Liver (tissue), 9 donors: ENCODE data around the gene LRRC71. TPM values are rescaled to one million over a fixed set of nuclear protein-coding genes. Genes with fewer than 3 reads are reported as not detected.

Experiments
- DNase-seq: peaks from one replicate; pipeline ENCODE4 v3.0.0-alpha.2; 2017; ENCODE audit warnings: low spot score
- H3K27ac ChIP-seq, 2 donors: one replicate each; pipeline ENCODE4 v1.7.0; 2013; ENCODE audit warnings: inconsistent platforms in 2 of 2, low read length in 2 of 2, control low read depth in 1 of 2, low read depth in 1 of 2, mild to moderate bottlenecking in 1 of 2
- H3K27me3 ChIP-seq, 4 donors: one replicate each; pipeline versions ENCODE4 v1.6.1 to v1.7.0; 2013; ENCODE audit warnings: low read length in 3 of 4, inconsistent platforms in 1 of 4, mild to moderate bottlenecking in 1 of 4, moderate library complexity in 1 of 4; ENCODE audit not compliant: control insufficient read depth in 4 of 4, insufficient read depth in 4 of 4
- H3K36me3 ChIP-seq, 4 donors: one replicate each; pipeline versions ENCODE4 v1.6.1 to v1.7.0; 2013; ENCODE audit warnings: low read length in 3 of 4, mild to moderate bottlenecking in 3 of 4, low read depth in 1 of 4, moderate library complexity in 1 of 4; ENCODE audit not compliant: control insufficient read depth in 4 of 4, insufficient read depth in 3 of 4
- H3K4me1 ChIP-seq, 4 donors: one replicate each; pipeline versions ENCODE4 v1.6.1 to v1.7.0; 2013; ENCODE audit warnings: low read length in 3 of 4, mild to moderate bottlenecking in 3 of 4, moderate library complexity in 1 of 4; ENCODE audit not compliant: control insufficient read depth in 4 of 4, insufficient read depth in 4 of 4
- H3K4me3 ChIP-seq, 3 donors: one replicate each; pipeline versions ENCODE4 v1.6.1 to v1.7.0; 2013; ENCODE audit warnings: low read length in 3 of 3, control low read depth in 1 of 3, low read depth in 1 of 3, mild to moderate bottlenecking in 1 of 3
- H3K9ac ChIP-seq, 2 donors: one replicate each; pipeline ENCODE4 v1.7.0; 2013; ENCODE audit warnings: low read length in 2 of 2, mild to moderate bottlenecking in 2 of 2, moderate library complexity in 2 of 2, control low read depth in 1 of 2, low read depth in 1 of 2
- H3K9me3 ChIP-seq, 4 donors: one replicate each; pipeline versions ENCODE4 v1.6.1 to v1.7.0; 2013; ENCODE audit warnings: low read length in 3 of 4; ENCODE audit not compliant: control insufficient read depth in 4 of 4
- ATF3 ChIP-seq: IDR thresholded peaks from 2 replicates; pipeline ENCODE4 v1.6.1; 2016; ENCODE audit warnings: antibody characterized with exemption
- CTCF ChIP-seq: fragments of 150-350 bp; IDR thresholded peaks from 2 replicates; pipeline ENCODE4 v1.5.1; 2017; ENCODE audit warnings: improper control_type of control experiment, low read depth, low read length; ENCODE audit not compliant: missing input control
- EGR1 ChIP-seq, 2 donors: IDR thresholded peaks; 2 replicates each; pipeline ENCODE4 v1.6.1; 2016 to 2018; ENCODE audit warnings: antibody characterized with exemption in 2 of 2, low read depth in 2 of 2
- FOXA1 ChIP-seq: IDR thresholded peaks from 2 replicates; pipeline ENCODE4 v1.6.1; 2016; ENCODE audit warnings: antibody characterized with exemption
- FOXA2 ChIP-seq: IDR thresholded peaks from 2 replicates; pipeline ENCODE4 v1.6.1; 2016; ENCODE audit warnings: antibody characterized with exemption
- GABPA ChIP-seq, 2 donors: IDR thresholded peaks in 1 of 2; conservative IDR thresholded peaks in 1 of 2; 2 replicates each; pipeline ENCODE4 v1.6.1; 2016; ENCODE audit warnings: antibody characterized with exemption in 2 of 2, mild to moderate bottlenecking in 1 of 2, moderate library complexity in 1 of 2
- HNF4A ChIP-seq, 2 donors: conservative IDR thresholded peaks; 2 replicates each; pipeline ENCODE4 v1.6.1; 2016; ENCODE audit warnings: antibody characterized with exemption in 2 of 2, mild to moderate bottlenecking in 2 of 2
- HNF4G ChIP-seq: IDR thresholded peaks from 2 replicates; pipeline ENCODE4 v1.6.1; 2016; ENCODE audit warnings: antibody characterized with exemption
- JUND ChIP-seq, 2 donors: IDR thresholded peaks; 2 replicates each; pipeline ENCODE4 v1.6.1; 2016; ENCODE audit warnings: antibody characterized with exemption in 2 of 2
- MAX ChIP-seq: IDR thresholded peaks from 2 replicates; pipeline ENCODE4 v1.6.1; 2016; ENCODE audit warnings: antibody characterized with exemption
- NR2F2 ChIP-seq: IDR thresholded peaks from 2 replicates; pipeline ENCODE4 v1.6.1; 2016; ENCODE audit warnings: antibody characterized with exemption
- RAD21 ChIP-seq, 2 donors: IDR thresholded peaks; 2 replicates each; pipeline ENCODE4 v1.6.1; 2016; ENCODE audit warnings: antibody characterized with exemption in 2 of 2, mild to moderate bottlenecking in 2 of 2
- REST ChIP-seq: IDR thresholded peaks from 2 replicates; pipeline ENCODE4 v1.6.1; 2016; ENCODE audit warnings: antibody characterized with exemption, mild to moderate bottlenecking
- RXRA ChIP-seq, 2 donors: IDR thresholded peaks; 2 replicates each; pipeline ENCODE4 v1.6.1; 2017 to 2018; ENCODE audit warnings: antibody characterized with exemption in 2 of 2, mild to moderate bottlenecking in 1 of 2
- TAF1 ChIP-seq: conservative IDR thresholded peaks from 2 replicates; pipeline ENCODE4 v1.6.1; 2016; ENCODE audit warnings: antibody characterized with exemption, mild to moderate bottlenecking
- YY1 ChIP-seq: IDR thresholded peaks from 2 replicates; pipeline ENCODE4 v1.6.1; 2016; ENCODE audit warnings: antibody characterized with exemption, mild to moderate bottlenecking
- WGBS: extraction: QIAGEN DNeasy Blood & Tissue Kit; methylation state at CpG from one replicate; pipeline ENCODE4 v1.1.7; 2013; 5-methylcytosine and 5-hydroxymethylcytosine counted together
- polyA plus RNA-seq, 2 donors: library from polyadenylated mRNA; stranded (reverse) in 1 of 2; unstranded in 1 of 2; fragments of 200-250 nt in 1 of 2; fragments of >200 nt in 1 of 2; fragmentation: Nextera tagmentation in 1 of 2; extraction: Ambion mirVana in 1 of 2; gene quantifications; one replicate each; pipeline versions ENCODE4 v1.2.1 to v1.2.3, GENCODE V29; 2013 to 2015
- total RNA-seq, 2 donors: library from RNA; depleted of rRNA; stranded (reverse); fragments of >200 nt; gene quantifications; one replicate each; pipeline ENCODE4 v1.2.3, GENCODE V29; 2014
- TF ChIP-seq, protein P1 (sequence below): IDR thresholded peaks from 2 replicates; pipeline ENCODE4 v1.6.1; 2016; ENCODE audit warnings: antibody characterized with exemption
- donor health status: healthy.
- donor health status: healthy.
- donor health status: healthy.
- donor health status: healthy.
- donor health status: healthy.

The LRRC71 gene
- total and polyA plus RNA-seq, 4 donors: 0.10 TPM; not detected in 3

- TF ChIP-seq RAD21 (IDR thresholded peaks at IDR 0.05) (no peak), FOXA2 (no peak), TAF1 (no peak), MAX (no peak), ATF3 (no peak), JUND (IDR thresholded peaks at IDR 0.05) (no peak), FOXA1 (no peak), YY1 (no peak), REST (no peak), HNF4A (conservative IDR thresholded peaks at IDR 0.05) (no peak), HNF4G (no peak), CTCF (no peak), GABPA (IDR thresholded peaks at IDR 0.05 in 1 of 2, conservative IDR thresholded peaks at IDR 0.05 in 1 of 2) (no peak), RXRA (IDR thresholded peaks at IDR 0.05) (no peak), EGR1 (IDR thresholded peaks at IDR 0.05; ENCODE audit: low read depth in 2 of 2) (no peak)
- TF ChIP-seq, protein P1, sequence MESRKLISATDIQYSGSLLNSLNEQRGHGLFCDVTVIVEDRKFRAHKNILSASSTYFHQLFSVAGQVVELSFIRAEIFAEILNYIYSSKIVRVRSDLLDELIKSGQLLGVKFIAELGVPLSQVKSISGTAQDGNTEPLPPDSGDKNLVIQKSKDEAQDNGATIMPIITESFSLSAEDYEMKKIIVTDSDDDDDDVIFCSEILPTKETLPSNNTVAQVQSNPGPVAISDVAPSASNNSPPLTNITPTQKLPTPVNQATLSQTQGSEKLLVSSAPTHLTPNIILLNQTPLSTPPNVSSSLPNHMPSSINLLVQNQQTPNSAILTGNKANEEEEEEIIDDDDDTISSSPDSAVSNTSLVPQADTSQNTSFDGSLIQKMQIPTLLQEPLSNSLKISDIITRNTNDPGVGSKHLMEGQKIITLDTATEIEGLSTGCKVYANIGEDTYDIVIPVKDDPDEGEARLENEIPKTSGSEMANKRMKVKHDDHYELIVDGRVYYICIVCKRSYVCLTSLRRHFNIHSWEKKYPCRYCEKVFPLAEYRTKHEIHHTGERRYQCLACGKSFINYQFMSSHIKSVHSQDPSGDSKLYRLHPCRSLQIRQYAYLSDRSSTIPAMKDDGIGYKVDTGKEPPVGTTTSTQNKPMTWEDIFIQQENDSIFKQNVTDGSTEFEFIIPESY: no peak
- DNase-seq: no peak
- 97% methylated on average over 10 of the region's 10 CpGs for WGBS
Measured at GRCh38 chr1:156941675-156942074, 21.2 kb downstream of the LRRC71 start.

GRCh38 chr1:156942176-156942575, 21.7 kb downstream of the LRRC71 start:
- H3K9me3 ChIP-seq: no peaks in the 10 kb centered on the region
- 65% methylated on average over 3 of the region's 3 CpGs for WGBS
- no peak for DNase-seq
- no peak overlapping the region for H3K9ac ChIP-seq
- H3K27me3 ChIP-seq: no peaks in the 10 kb centered on the region
- H3K4me1 ChIP-seq: no peaks in the 10 kb centered on the region
- no peak overlapping the region for H3K27ac ChIP-seq
- TF ChIP-seq HNF4A (conservative IDR thresholded peaks at IDR 0.05): no peak
- TF ChIP-seq RXRA (IDR thresholded peaks at IDR 0.05): no peak
- no peak for TF ChIP-seq REST
- no peak for TF ChIP-seq YY1
- TF ChIP-seq, protein P1: no peak
- no peak for TF ChIP-seq HNF4G
- no peak for TF ChIP-seq JUND (IDR thresholded peaks at IDR 0.05)
- TF ChIP-seq ATF3: no peak
- no peak for TF ChIP-seq RAD21 (IDR thresholded peaks at IDR 0.05)
- TF ChIP-seq NR2F2: no peak
- no peak for TF ChIP-seq MAX
- no peak overlapping the region for H3K4me3 ChIP-seq
- H3K36me3 ChIP-seq: peaks cover 24 to 94% (median 59%) of the 10 kb centered on the region in 4 donors

More at GRCh38 chr1:156941675-156942074, 21.2 kb downstream of the LRRC71 start:
- Histone ChIP-seq H3K27me3 (no peaks in the 10 kb centered on the region), H3K4me3 (no peak overlapping the region), H3K36me3 (peaks cover 24 to 93% (median 56%) of the 10 kb centered on the region in 4 donors), H3K27ac (no peak overlapping the region), H3K4me1 (no peaks in the 10 kb centered on the region), H3K9ac (no peak overlapping the region), H3K9me3 (no peaks in the 10 kb centered on the region)
